ENCODE data around the gene LGSN. TPM values are rescaled to one million over a fixed set of nuclear protein-coding genes. Genes with fewer than 3 reads are reported as not detected.
"Not testable (repeated sequence)": the region's sequence is repeated elsewhere in the genome, so short reads cannot be mapped to it uniquely, and the experiment has no call there.

Gene LGSN
- total RNA-seq: under 1 TPM in 1 of 2 donors, not detected in 1; 0.34 TPM

GRCh38 chr6:63319939-63320338 is at the start of gene LGSN:
LGSN (minus strand) TSS chr6:63319983; CDS start chr6:63319943, 40 bp downstream.
- Mint-ChIP-seq H3K36me3 (ENCODE audit: low read depth) (no peaks in the 10 kb centered on the region), H3K9me3 (no peaks in the 10 kb centered on the region), H3K27me3 (peaks cover 3% of the 10 kb centered on the region), H3K4me3 (no peak within 1 kb of the TSS), H3K27ac (no peak within 1 kb of the TSS), H3K4me1 (no peaks in the 10 kb centered on the region)
- ATAC-seq (replicated peaks): no peak

- no peak overlapping the region for H3K4me3 Mint-ChIP-seq
- no peak overlapping the region for H3K27ac Mint-ChIP-seq
- no peaks in the 10 kb centered on the region for H3K36me3 Mint-ChIP-seq (ENCODE audit: low read depth)
- H3K9me3 Mint-ChIP-seq: peaks cover 1% of the 10 kb centered on the region
- peaks cover 7% of the 10 kb centered on the region for H3K27me3 Mint-ChIP-seq
- no peaks in the 10 kb centered on the region for H3K4me1 Mint-ChIP-seq
- no peak for ATAC-seq (replicated peaks)
These were observed 48.6 kb upstream of the LGSN start for GRCh38 chr6:63368347-63368746.

GRCh38 chr6:63362500-63363120 is 42.8 kb upstream of the LGSN start:
- H3K9me3 Mint-ChIP-seq; H3K36me3 Mint-ChIP-seq (ENCODE audit: low read depth); H3K4me3 Mint-ChIP-seq; H3K27ac Mint-ChIP-seq; H3K4me1 Mint-ChIP-seq; ATAC-seq (replicated peaks): not testable (repeated sequence)
- H3K27me3 Mint-ChIP-seq: peaks cover 13% of the 10 kb centered on the region

- not testable (repeated sequence) for H3K27ac Mint-ChIP-seq; ATAC-seq (replicated peaks); H3K4me1 Mint-ChIP-seq; H3K4me3 Mint-ChIP-seq; H3K9me3 Mint-ChIP-seq; H3K36me3 Mint-ChIP-seq (ENCODE audit: low read depth)
- peaks cover 17% of the 10 kb centered on the region for H3K27me3 Mint-ChIP-seq
These were observed 37.6 kb upstream of the LGSN start for GRCh38 chr6:63357384-63357783.

- H3K27me3 Mint-ChIP-seq: peaks cover 24% of the 10 kb centered on the region
- H3K27ac Mint-ChIP-seq: no peak overlapping the region
- H3K9me3 Mint-ChIP-seq: peaks cover 5% of the 10 kb centered on the region
- no peak for ATAC-seq (replicated peaks)
- H3K4me3 Mint-ChIP-seq: no peak overlapping the region
- no peaks in the 10 kb centered on the region for H3K36me3 Mint-ChIP-seq (ENCODE audit: low read depth)
- no peaks in the 10 kb centered on the region for H3K4me1 Mint-ChIP-seq
These were observed 35.8 kb upstream of the LGSN start for GRCh38 chr6:63355632-63356031.

- H3K9me3 Mint-ChIP-seq: no peaks in the 10 kb centered on the region
- H3K4me3 Mint-ChIP-seq: no peak overlapping the region
- peaks cover 20% of the 10 kb centered on the region for H3K27me3 Mint-ChIP-seq
- no peaks in the 10 kb centered on the region for H3K36me3 Mint-ChIP-seq (ENCODE audit: low read depth)
- H3K4me1 Mint-ChIP-seq: no peaks in the 10 kb centered on the region
- no peak overlapping the region for H3K27ac Mint-ChIP-seq
- no peak for ATAC-seq (replicated peaks)
These were observed 33.5 kb upstream of the LGSN start for GRCh38 chr6:63353286-63353630.

- H3K27me3 Mint-ChIP-seq: peaks cover 23% of the 10 kb centered on the region
- peak overlapping the region; percentile 19 for H3K4me3 Mint-ChIP-seq
- H3K27ac Mint-ChIP-seq: no peak overlapping the region
- no peak for ATAC-seq (replicated peaks)
- H3K36me3 Mint-ChIP-seq (ENCODE audit: low read depth): no peaks in the 10 kb centered on the region
- H3K9me3 Mint-ChIP-seq: no peaks in the 10 kb centered on the region
- no peaks in the 10 kb centered on the region for H3K4me1 Mint-ChIP-seq
These were observed 32.9 kb upstream of the LGSN start for GRCh38 chr6:63352544-63353285.

- H3K4me3 Mint-ChIP-seq: peak overlapping the region; percentile 19
These were observed 32.3 kb upstream of the LGSN start for GRCh38 chr6:63352069-63352543.

GRCh38 chr6:63349401-63349800 is 29.6 kb upstream of the LGSN start:
- no peaks in the 10 kb centered on the region for H3K36me3 Mint-ChIP-seq (ENCODE audit: low read depth)
- ATAC-seq (replicated peaks): no peak
- H3K27ac Mint-ChIP-seq: no peak overlapping the region
- peaks cover 21% of the 10 kb centered on the region for H3K27me3 Mint-ChIP-seq
- no peak overlapping the region for H3K4me3 Mint-ChIP-seq
- no peaks in the 10 kb centered on the region for H3K4me1 Mint-ChIP-seq
- no peaks in the 10 kb centered on the region for H3K9me3 Mint-ChIP-seq

More at GRCh38 chr6:63352069-63352543, 32.3 kb upstream of the LGSN start:
- H3K4me1 Mint-ChIP-seq: no peaks in the 10 kb centered on the region
- no peaks in the 10 kb centered on the region for H3K9me3 Mint-ChIP-seq
- no peaks in the 10 kb centered on the region for H3K36me3 Mint-ChIP-seq (ENCODE audit: low read depth)
- H3K27me3 Mint-ChIP-seq: peaks cover 27% of the 10 kb centered on the region
- H3K27ac Mint-ChIP-seq: no peak overlapping the region
- ATAC-seq (replicated peaks): no peak

- H3K9me3 Mint-ChIP-seq: no peaks in the 10 kb centered on the region
- no peaks in the 10 kb centered on the region for H3K36me3 Mint-ChIP-seq (ENCODE audit: low read depth)
- no peak for ATAC-seq (replicated peaks)
- H3K27me3 Mint-ChIP-seq: peaks cover 21% of the 10 kb centered on the region
- no peaks in the 10 kb centered on the region for H3K4me1 Mint-ChIP-seq
- no peak overlapping the region for H3K27ac Mint-ChIP-seq
- no peak overlapping the region for H3K4me3 Mint-ChIP-seq
These were observed 29.1 kb upstream of the LGSN start for GRCh38 chr6:63348836-63349235.

- no peaks in the 10 kb centered on the region for H3K36me3 Mint-ChIP-seq (ENCODE audit: low read depth)
- peak; percentile 19 for ATAC-seq (replicated peaks)
- peaks cover 20% of the 10 kb centered on the region for H3K27me3 Mint-ChIP-seq
- no peak overlapping the region for H3K4me3 Mint-ChIP-seq
- H3K27ac Mint-ChIP-seq: no peak overlapping the region
- no peaks in the 10 kb centered on the region for H3K4me1 Mint-ChIP-seq
- H3K9me3 Mint-ChIP-seq: no peaks in the 10 kb centered on the region
These were observed 27.8 kb upstream of the LGSN start for GRCh38 chr6:63347599-63347998.

- Mint-ChIP-seq H3K27ac (no peak overlapping the region), H3K27me3 (peaks cover 14% of the 10 kb centered on the region), H3K36me3 (ENCODE audit: low read depth) (no peaks in the 10 kb centered on the region), H3K4me3 (no peak overlapping the region), H3K4me1 (no peaks in the 10 kb centered on the region), H3K9me3 (no peaks in the 10 kb centered on the region)
- ATAC-seq (replicated peaks): no peak
These were observed 26.5 kb upstream of the LGSN start for GRCh38 chr6:63346217-63346835.

- H3K27me3 Mint-ChIP-seq: peaks cover under 1% of the 10 kb centered on the region
- no peak overlapping the region for H3K27ac Mint-ChIP-seq
- H3K36me3 Mint-ChIP-seq (ENCODE audit: low read depth): no peaks in the 10 kb centered on the region
- no peak overlapping the region for H3K4me3 Mint-ChIP-seq
- no peaks in the 10 kb centered on the region for H3K4me1 Mint-ChIP-seq
- ATAC-seq (replicated peaks): no peak
- H3K9me3 Mint-ChIP-seq: peaks cover 16% of the 10 kb centered on the region
These were observed 20.6 kb upstream of the LGSN start for GRCh38 chr6:63340351-63340750.

GRCh38 chr6:63334652-63335051 is 14.9 kb upstream of the LGSN start:
- ATAC-seq (replicated peaks); H3K36me3 Mint-ChIP-seq (ENCODE audit: low read depth); H3K9me3 Mint-ChIP-seq; H3K27me3 Mint-ChIP-seq; H3K27ac Mint-ChIP-seq; H3K4me1 Mint-ChIP-seq; H3K4me3 Mint-ChIP-seq: not testable (repeated sequence)

GRCh38 chr6:63333440-63333839 is 13.7 kb upstream of the LGSN start:
- no peak overlapping the region for H3K4me3 Mint-ChIP-seq
- no peak overlapping the region for H3K27ac Mint-ChIP-seq

More at GRCh38 chr6:63333440-63333839, 13.7 kb upstream of the LGSN start:
- no peaks in the 10 kb centered on the region for H3K36me3 Mint-ChIP-seq (ENCODE audit: low read depth)
- H3K9me3 Mint-ChIP-seq: no peaks in the 10 kb centered on the region
- H3K27me3 Mint-ChIP-seq: peaks cover 2% of the 10 kb centered on the region
- ATAC-seq (replicated peaks): no peak
- no peaks in the 10 kb centered on the region for H3K4me1 Mint-ChIP-seq

All from activated T-helper 17 cell treated with anti-CD3 and anti-CD28 coated beads, Interleukin-2, amount 50 U/mL, for 72 hours (primary cell).